ENCODE measurements around the gene TTLL5.

The TTLL5 gene

DNA sequence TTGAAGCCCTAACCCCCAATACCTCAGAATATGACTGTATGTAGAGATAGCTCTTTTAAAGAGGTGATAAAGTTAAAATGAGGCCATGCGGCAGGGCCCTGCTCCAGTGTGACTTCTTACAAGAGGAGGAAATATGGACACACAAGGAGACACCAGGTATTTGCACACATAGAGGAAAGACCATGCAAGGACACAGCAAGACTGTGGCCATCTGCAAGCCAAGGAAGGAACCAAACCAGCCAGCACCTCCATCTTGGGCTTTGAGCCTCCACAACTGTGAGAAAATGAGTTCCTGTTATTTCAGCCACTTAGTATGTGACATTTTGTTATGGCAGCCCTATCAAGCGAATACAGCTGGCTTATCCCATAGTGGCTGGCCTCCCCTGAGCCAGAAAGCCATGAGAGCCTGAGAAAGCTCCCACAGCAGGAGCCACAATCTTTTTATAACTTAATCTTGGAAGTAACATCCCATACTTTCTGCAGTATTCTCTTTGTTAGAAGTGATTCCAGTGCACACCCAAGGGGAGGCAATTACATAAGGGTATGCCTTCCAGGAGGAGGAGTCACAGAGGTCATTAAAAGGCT is 272.8 kb downstream of the TTLL5 start:
- H4K20me1 ChIP-seq (ENCODE audit: control insufficient read depth, insufficient read depth, low read depth, low read length): no peaks in the 10 kb centered on the region
- no peaks in the 10 kb centered on the region for H3K27me3 ChIP-seq (ENCODE audit: control insufficient read depth, low read length)
- H3K9me2 ChIP-seq (replicated peaks; ENCODE audit: control insufficient read depth, low read length): no peaks in the 10 kb centered on the region
- H3K27ac ChIP-seq (ENCODE audit: low read depth, low read length): no peak overlapping the region
- no peak overlapping the region for H3K4me3 ChIP-seq (ENCODE audit: low read length)
- H3K4me1 ChIP-seq (ENCODE audit: control insufficient read depth, low read length): peaks cover 7% of the 10 kb centered on the region
- H3F3A ChIP-seq (ENCODE audit: control insufficient read depth, insufficient read depth): no peaks in the 10 kb centered on the region
- H3K4me2 ChIP-seq (ENCODE audit: low read length): no peak overlapping the region
- TF ChIP-seq EZH2phosphoT487 (IDR thresholded peaks at IDR 0.05; ENCODE audit: borderline replicate concordance, low read length): no peak
- TF ChIP-seq, protein P1, sequence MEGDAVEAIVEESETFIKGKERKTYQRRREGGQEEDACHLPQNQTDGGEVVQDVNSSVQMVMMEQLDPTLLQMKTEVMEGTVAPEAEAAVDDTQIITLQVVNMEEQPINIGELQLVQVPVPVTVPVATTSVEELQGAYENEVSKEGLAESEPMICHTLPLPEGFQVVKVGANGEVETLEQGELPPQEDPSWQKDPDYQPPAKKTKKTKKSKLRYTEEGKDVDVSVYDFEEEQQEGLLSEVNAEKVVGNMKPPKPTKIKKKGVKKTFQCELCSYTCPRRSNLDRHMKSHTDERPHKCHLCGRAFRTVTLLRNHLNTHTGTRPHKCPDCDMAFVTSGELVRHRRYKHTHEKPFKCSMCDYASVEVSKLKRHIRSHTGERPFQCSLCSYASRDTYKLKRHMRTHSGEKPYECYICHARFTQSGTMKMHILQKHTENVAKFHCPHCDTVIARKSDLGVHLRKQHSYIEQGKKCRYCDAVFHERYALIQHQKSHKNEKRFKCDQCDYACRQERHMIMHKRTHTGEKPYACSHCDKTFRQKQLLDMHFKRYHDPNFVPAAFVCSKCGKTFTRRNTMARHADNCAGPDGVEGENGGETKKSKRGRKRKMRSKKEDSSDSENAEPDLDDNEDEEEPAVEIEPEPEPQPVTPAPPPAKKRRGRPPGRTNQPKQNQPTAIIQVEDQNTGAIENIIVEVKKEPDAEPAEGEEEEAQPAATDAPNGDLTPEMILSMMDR (IDR thresholded peaks at IDR 0.05; ENCODE audit: low read depth, low read length, poor library complexity, severe bottlenecking): no peak
- H3K9me3 ChIP-seq (ENCODE audit: control insufficient read depth, insufficient read depth, low read length): no peaks in the 10 kb centered on the region
- no peaks in the 10 kb centered on the region for H3K36me3 ChIP-seq (ENCODE audit: control insufficient read depth, low read length)
- H3K79me2 ChIP-seq (ENCODE audit: control insufficient read depth, low read length): no peaks in the 10 kb centered on the region

DNA sequence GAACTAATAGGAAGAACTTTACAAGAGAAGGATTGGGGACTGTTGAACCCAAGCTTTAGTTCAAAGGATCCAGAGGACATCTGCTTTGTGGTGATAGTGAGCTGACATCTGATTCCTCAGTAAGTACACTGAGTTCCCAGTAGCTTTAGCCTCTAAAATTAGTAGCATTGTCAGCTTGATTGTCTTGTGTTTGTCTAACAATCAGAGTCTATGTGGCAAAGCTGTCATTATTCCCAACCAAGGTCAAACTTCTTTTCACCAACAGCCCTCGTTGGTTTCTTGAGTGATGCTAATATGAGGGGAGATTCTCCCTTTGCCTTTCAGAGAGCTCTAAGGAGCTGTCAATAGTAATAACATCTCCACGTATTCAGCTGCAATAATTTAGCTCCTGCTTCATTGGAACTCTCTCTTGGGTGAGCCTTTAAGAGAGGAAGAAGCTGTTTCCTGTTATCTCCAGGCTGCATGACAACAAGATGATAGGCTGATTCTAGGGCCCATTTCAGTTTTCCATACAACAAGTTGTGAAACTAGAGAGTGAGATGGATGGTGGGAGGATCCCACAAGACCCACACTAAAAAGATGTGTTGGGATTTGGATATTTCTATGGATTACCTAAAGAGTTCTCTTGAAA is 274.1 kb downstream of the TTLL5 start:
- no peaks in the 10 kb centered on the region for H3K79me2 ChIP-seq (ENCODE audit: control insufficient read depth, low read length)
- H3K36me3 ChIP-seq (ENCODE audit: control insufficient read depth, low read length): no peaks in the 10 kb centered on the region
- no peak overlapping the region for H3K4me2 ChIP-seq (ENCODE audit: low read length)
- H3K27ac ChIP-seq (ENCODE audit: low read depth, low read length): no peak overlapping the region
- no peaks in the 10 kb centered on the region for H3K9me2 ChIP-seq (replicated peaks; ENCODE audit: control insufficient read depth, low read length)
- H3K4me3 ChIP-seq (ENCODE audit: low read length): no peak overlapping the region
- TF ChIP-seq, protein P1 (IDR thresholded peaks at IDR 0.05; ENCODE audit: low read depth, low read length, poor library complexity, severe bottlenecking): no peak
- no peak for TF ChIP-seq EZH2phosphoT487 (IDR thresholded peaks at IDR 0.05; ENCODE audit: borderline replicate concordance, low read length)
- no peaks in the 10 kb centered on the region for H3F3A ChIP-seq (ENCODE audit: control insufficient read depth, insufficient read depth)
- H4K20me1 ChIP-seq (ENCODE audit: control insufficient read depth, insufficient read depth, low read depth, low read length): no peaks in the 10 kb centered on the region
- no peaks in the 10 kb centered on the region for H3K9me3 ChIP-seq (ENCODE audit: control insufficient read depth, insufficient read depth, low read length)
- H3K27me3 ChIP-seq (ENCODE audit: control insufficient read depth, low read length): no peaks in the 10 kb centered on the region
- peaks cover 7% of the 10 kb centered on the region for H3K4me1 ChIP-seq (ENCODE audit: control insufficient read depth, low read length)

DNA sequence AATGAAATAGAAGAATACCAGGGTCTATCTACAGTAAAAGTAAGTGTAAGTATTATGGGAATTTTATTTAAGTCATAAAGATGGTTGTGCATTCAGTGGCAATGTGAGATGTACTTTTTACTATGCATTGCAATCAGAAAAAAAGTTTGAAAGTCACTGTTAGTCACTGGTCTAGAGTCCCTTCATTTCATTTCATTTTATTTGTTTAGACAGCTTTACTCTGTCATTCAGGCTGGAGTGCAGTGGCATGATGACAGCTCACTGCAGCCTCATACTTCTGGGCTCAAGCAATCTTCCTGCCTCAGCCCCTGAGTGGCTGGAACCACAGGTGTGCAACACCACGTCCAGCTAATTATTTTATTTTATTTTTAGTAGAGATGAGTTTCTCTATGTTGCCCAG is 278.2 kb downstream of the TTLL5 start:
- no peak for TF ChIP-seq EZH2phosphoT487 (IDR thresholded peaks at IDR 0.05; ENCODE audit: borderline replicate concordance, low read length)
- TF ChIP-seq, protein P1 (IDR thresholded peaks at IDR 0.05; ENCODE audit: low read depth, low read length, poor library complexity, severe bottlenecking): no peak

More for the DNA sequence above, 278.2 kb downstream of the TTLL5 start:
- no peak overlapping the region for H3K4me3 ChIP-seq (ENCODE audit: low read length)
- H3K27me3 ChIP-seq (ENCODE audit: control insufficient read depth, low read length): no peaks in the 10 kb centered on the region
- H3K4me2 ChIP-seq (ENCODE audit: low read length): no peak overlapping the region
- H3K9me3 ChIP-seq (ENCODE audit: control insufficient read depth, insufficient read depth, low read length): no peaks in the 10 kb centered on the region
- no peaks in the 10 kb centered on the region for H4K20me1 ChIP-seq (ENCODE audit: control insufficient read depth, insufficient read depth, low read depth, low read length)
- H3K4me1 ChIP-seq (ENCODE audit: control insufficient read depth, low read length): peaks cover 7% of the 10 kb centered on the region
- no peaks in the 10 kb centered on the region for H3F3A ChIP-seq (ENCODE audit: control insufficient read depth, insufficient read depth)
- H3K27ac ChIP-seq (ENCODE audit: low read depth, low read length): no peak overlapping the region
- H3K9me2 ChIP-seq (replicated peaks; ENCODE audit: control insufficient read depth, low read length): no peaks in the 10 kb centered on the region
- no peaks in the 10 kb centered on the region for H3K36me3 ChIP-seq (ENCODE audit: control insufficient read depth, low read length)
- H3K79me2 ChIP-seq (ENCODE audit: control insufficient read depth, low read length): no peaks in the 10 kb centered on the region

Measured in DOHH2 (cell line).